GM18520 (cell line): ENCODE data around the gene TTC16.
A peak's percentile ranks its signal among the peaks of the same experiment; 100 is the strongest.
"Not testable (repeated sequence)": the region's sequence is repeated elsewhere in the genome, so short reads cannot be mapped to it uniquely, and the experiment has no call there.

Source experiments
- ATAC-seq: cut with Tn5 transposase; IDR thresholded peaks from one replicate; pipeline ENCODE4 v1.9.1; 2021; ENCODE audit not compliant: unreplicated experiment

The TTC16 gene

GRCh38 chr9:127767909-127768331 lies 52.0 kb downstream of the TTC16 start:
- ATAC-seq, result no peak

GRCh38 chr9:127768698-127769097 lies 52.8 kb downstream of the TTC16 start:
- ATAC-seq, result no peak

- no peak for ATAC-seq
Observed at GRCh38 chr9:127769101-127769500, 53.2 kb downstream of the TTC16 start.

GRCh38 chr9:127769929-127770582 lies 54.2 kb downstream of the TTC16 start:
- ATAC-seq, result no peak

- no peak for ATAC-seq
Observed at GRCh38 chr9:127770583-127770904, 54.7 kb downstream of the TTC16 start.

GRCh38 chr9:127770905-127771569 lies 55.2 kb downstream of the TTC16 start:
- ATAC-seq, result peak; percentile 65

- ATAC-seq, result no peak
Observed at GRCh38 chr9:127771570-127772189, 55.8 kb downstream of the TTC16 start.

- ATAC-seq, result no peak
Observed at GRCh38 chr9:127772603-127773002, 56.7 kb downstream of the TTC16 start.

- no peak for ATAC-seq
Observed at GRCh38 chr9:127773272-127773671, 57.4 kb downstream of the TTC16 start.

GRCh38 chr9:127773981-127774380 lies 58.1 kb downstream of the TTC16 start:
- no peak for ATAC-seq

- ATAC-seq, result no peak
Observed at GRCh38 chr9:127776195-127776923, 60.5 kb downstream of the TTC16 start.

- ATAC-seq, result no peak
Observed at GRCh38 chr9:127776924-127777289, 61.0 kb downstream of the TTC16 start.

GRCh38 chr9:127777368-127777980 lies 61.6 kb downstream of the TTC16 start:
- no peak for ATAC-seq

GRCh38 chr9:127778280-127779135 lies 62.6 kb downstream of the TTC16 start, which contains the start of gene SH2D3C:
SH2D3C (minus strand) TSS chr9:127778666; CDS start chr9:127778627, 39 bp downstream.
- ATAC-seq, result peak; percentile 17

- ATAC-seq, result peak; percentile 39
Observed at GRCh38 chr9:127779136-127779981, 63.5 kb downstream of the TTC16 start.

GRCh38 chr9:127780126-127780885 lies 64.4 kb downstream of the TTC16 start:
- ATAC-seq, result no peak

GRCh38 chr9:127780909-127781308 lies 65.0 kb downstream of the TTC16 start:
- not testable (repeated sequence) for ATAC-seq
